ENCODE results near the gene TRAPPC3. TPM values are rescaled to one million over a fixed set of nuclear protein-coding genes. Genes with fewer than 3 reads are reported as not detected.

Gene TRAPPC3
- total and polyA plus RNA-seq, 9 of the 15 experiments (the other 6 are each of a cell fraction or from before 2014, with no cell fraction given), result 20.6 to 141 (median 112) TPM

GRCh38 chr1:36149237-36149972, at the start of gene TRAPPC3 (continued):
- TF ChIP-seq ZBTB7A (IDR thresholded peaks at IDR 0.05; ENCODE audit: borderline replicate concordance, control insufficient read depth, low read depth, low read length), result peak; percentile 97
- peak; percentile 88 to 92 for TF ChIP-seq FOXK2 (conservative IDR thresholded peaks at IDR 0.05 in 1 of 2, IDR thresholded peaks at IDR 0.05 in 1 of 2; ENCODE audit: low read depth in 2 of 2)
- TF ChIP-seq HDAC8 (tag; IDR thresholded peaks at IDR 0.05), result peak; percentile 72; the same call in 1 of the 2 replicates
- TF ChIP-seq ATF1 (CRISPR knock-in tag; IDR thresholded peaks at IDR 0.05), result no peak
- peak; percentile 93 for TF ChIP-seq ATF1 (tag; IDR thresholded peaks at IDR 0.05)
- TF ChIP-seq KLF1 (tag; IDR thresholded peaks at IDR 0.05), result peak; percentile 66; the same call in 1 of the 2 replicates
- TF ChIP-seq CHAMP1 (IDR thresholded peaks at IDR 0.05), result no peak
- TF ChIP-seq ZNF143 (CRISPR knock-in tag; IDR thresholded peaks at IDR 0.05), result peak; percentile 98
- peak; percentile 97 to 99 (median 99) for TF ChIP-seq CTCF (IDR thresholded peaks at IDR 0.05 in 2 of 3, conservative IDR thresholded peaks at IDR 0.05 in 1 of 3; ENCODE audit: insufficient read depth in 2 of 3, low read depth in 1 of 3, low read length in 3 of 3)
- TF ChIP-seq ATF7 (IDR thresholded peaks at IDR 0.05), result peak; percentile 91
- no peak for TF ChIP-seq ZNF512 (tag; IDR thresholded peaks at IDR 0.05)
- TF ChIP-seq KAT7 (CRISPR knock-in tag; IDR thresholded peaks at IDR 0.05; ENCODE audit: borderline replicate concordance), result peak; percentile 63; the same call in 1 of the 2 replicates
- TF ChIP-seq CREB3 (tag; conservative IDR thresholded peaks at IDR 0.05; ENCODE audit: low read depth), result 0 out of 2 replicates have a peak, but pooled peaks have one; percentile 49
- TF ChIP-seq RBM17 (IDR thresholded peaks at IDR 0.05; ENCODE audit: borderline replicate concordance, low read depth, low read length), result no peak
- peak; percentile 99 for TF ChIP-seq SMC3 (conservative IDR thresholded peaks at IDR 0.05; ENCODE audit: insufficient read depth, low read depth, low read length)
- TF ChIP-seq SRF (CRISPR knock-in tag; IDR thresholded peaks at IDR 0.05), result peak in 1 of 2 experiments; percentile 13; a peak in 1 of 4 replicates
- TF ChIP-seq NELFE (IDR thresholded peaks at IDR 0.05; ENCODE audit: insufficient read depth, insufficient read length), result no peak
- no peak for TF ChIP-seq FOXA1 (IDR thresholded peaks at IDR 0.05; ENCODE audit: borderline replicate concordance)
- TF ChIP-seq MTA1 (IDR thresholded peaks at IDR 0.05; ENCODE audit: borderline replicate concordance), result no peak; the same call in 1 of the 2 replicates
- no peak for TF ChIP-seq KDM2B (CRISPR knock-in tag; IDR thresholded peaks at IDR 0.05)

Measured in K562 (cell line).